Body of pancreas (tissue), 4 donors: ENCODE measurements around the gene TMEM221.

Experiments
- POLR2A ChIP-seq, 3 donors: fragments of 450-650 bp; IDR thresholded peaks; one replicate each; pipeline ENCODE4 v1.6.1; 2016; ENCODE audit warnings: antibody characterized with exemption in 3 of 3, mild to moderate bottlenecking in 2 of 3
- TF ChIP-seq, protein P1 (sequence below), 7 experiments: fragments of 450-650 bp in 4 of 7; fragments of 200-600 bp in 3 of 7; sonication (generic) in 3 of 7; IDR thresholded peaks; one replicate each; pipeline ENCODE4 v1.5.1; 2016 to 2019; ENCODE audit warnings: antibody characterized with exemption in 7 of 7

DNA sequence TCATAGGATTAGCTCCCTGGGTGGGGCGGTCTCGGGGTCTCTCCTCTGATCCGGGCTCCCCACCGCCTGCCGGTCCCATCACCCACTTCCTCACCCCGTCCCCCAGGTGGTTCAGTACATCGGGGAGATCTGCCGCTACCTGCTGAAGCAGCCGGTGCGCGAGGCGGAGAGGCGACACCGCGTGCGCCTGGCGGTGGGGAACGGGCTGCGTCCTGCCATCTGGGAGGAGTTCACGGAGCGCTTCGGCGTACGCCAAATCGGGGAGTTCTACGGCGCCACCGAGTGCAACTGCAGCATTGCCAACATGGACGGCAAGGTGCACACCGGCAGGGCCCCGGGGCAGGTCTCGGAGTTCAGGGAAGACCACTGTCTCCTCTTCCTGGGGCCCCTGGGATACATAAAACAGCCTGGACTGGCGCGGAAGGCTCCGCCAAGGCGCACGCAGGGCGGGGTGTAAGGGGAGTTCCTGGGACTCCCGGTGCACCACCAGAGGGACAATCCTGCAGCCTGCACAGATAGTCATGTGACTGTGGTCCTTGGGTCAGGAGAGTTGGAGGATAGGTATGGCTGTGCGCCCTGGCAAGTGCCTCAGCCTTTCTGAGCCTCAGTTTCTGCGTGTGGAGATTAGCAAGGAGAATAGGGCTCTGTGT, 48.8 kb upstream of the TMEM221 start:
- no peak for TF ChIP-seq POLR2A (IDR thresholded peaks at IDR 0.05)
- TF ChIP-seq, protein P1, sequence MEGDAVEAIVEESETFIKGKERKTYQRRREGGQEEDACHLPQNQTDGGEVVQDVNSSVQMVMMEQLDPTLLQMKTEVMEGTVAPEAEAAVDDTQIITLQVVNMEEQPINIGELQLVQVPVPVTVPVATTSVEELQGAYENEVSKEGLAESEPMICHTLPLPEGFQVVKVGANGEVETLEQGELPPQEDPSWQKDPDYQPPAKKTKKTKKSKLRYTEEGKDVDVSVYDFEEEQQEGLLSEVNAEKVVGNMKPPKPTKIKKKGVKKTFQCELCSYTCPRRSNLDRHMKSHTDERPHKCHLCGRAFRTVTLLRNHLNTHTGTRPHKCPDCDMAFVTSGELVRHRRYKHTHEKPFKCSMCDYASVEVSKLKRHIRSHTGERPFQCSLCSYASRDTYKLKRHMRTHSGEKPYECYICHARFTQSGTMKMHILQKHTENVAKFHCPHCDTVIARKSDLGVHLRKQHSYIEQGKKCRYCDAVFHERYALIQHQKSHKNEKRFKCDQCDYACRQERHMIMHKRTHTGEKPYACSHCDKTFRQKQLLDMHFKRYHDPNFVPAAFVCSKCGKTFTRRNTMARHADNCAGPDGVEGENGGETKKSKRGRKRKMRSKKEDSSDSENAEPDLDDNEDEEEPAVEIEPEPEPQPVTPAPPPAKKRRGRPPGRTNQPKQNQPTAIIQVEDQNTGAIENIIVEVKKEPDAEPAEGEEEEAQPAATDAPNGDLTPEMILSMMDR (IDR thresholded peaks at IDR 0.05), result no peak
